ENCODE measurements around the gene SEMA4C. TPM values are rescaled to one million over a fixed set of nuclear protein-coding genes. Genes with fewer than 3 reads are reported as not detected.

SEMA4C gene
- total RNA-seq, 1 donor from 2014 or later, result 58.1 TPM

- no peaks in the 10 kb centered on the region for H3K9me3 Mint-ChIP-seq
- no peak for DNase-seq (ENCODE audit: extremely low spot score, unreplicated experiment)
- H3K27me3 Mint-ChIP-seq, result no peaks in the 10 kb centered on the region
- H3K4me1 Mint-ChIP-seq (ENCODE audit: unreplicated experiment), result peaks cover 15% of the 10 kb centered on the region
- peaks cover 6% of the 10 kb centered on the region for H3K36me3 Mint-ChIP-seq
- TF ChIP-seq, protein P1, sequence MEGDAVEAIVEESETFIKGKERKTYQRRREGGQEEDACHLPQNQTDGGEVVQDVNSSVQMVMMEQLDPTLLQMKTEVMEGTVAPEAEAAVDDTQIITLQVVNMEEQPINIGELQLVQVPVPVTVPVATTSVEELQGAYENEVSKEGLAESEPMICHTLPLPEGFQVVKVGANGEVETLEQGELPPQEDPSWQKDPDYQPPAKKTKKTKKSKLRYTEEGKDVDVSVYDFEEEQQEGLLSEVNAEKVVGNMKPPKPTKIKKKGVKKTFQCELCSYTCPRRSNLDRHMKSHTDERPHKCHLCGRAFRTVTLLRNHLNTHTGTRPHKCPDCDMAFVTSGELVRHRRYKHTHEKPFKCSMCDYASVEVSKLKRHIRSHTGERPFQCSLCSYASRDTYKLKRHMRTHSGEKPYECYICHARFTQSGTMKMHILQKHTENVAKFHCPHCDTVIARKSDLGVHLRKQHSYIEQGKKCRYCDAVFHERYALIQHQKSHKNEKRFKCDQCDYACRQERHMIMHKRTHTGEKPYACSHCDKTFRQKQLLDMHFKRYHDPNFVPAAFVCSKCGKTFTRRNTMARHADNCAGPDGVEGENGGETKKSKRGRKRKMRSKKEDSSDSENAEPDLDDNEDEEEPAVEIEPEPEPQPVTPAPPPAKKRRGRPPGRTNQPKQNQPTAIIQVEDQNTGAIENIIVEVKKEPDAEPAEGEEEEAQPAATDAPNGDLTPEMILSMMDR (conservative IDR thresholded peaks at IDR 0.05), result no peak
- H3K4me3 Mint-ChIP-seq, result no peak overlapping the region
- no peak overlapping the region for H3K27ac Mint-ChIP-seq
Observed at GRCh38 chr2:96826546-96827278, 43.2 kb downstream of the SEMA4C start.

DNA sequence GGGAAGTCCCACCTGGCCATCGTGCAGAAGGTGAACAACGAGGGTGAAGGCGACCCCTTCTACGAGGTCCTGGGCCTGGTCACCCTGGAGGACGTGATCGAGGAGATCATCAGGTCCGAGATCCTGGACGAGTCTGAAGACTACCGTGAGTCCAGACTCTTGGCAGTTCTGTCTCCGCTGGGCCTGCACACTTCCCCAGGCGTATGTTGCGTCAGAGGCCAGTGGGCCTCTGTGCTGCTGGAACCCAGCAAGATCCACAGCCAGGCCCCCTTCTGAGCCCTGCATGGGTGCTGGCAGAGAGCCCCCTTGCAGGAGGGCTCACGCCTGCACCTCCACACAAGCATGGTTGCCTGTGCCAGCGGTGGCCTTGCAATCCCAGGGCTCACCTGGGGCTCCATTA is 44.8 kb downstream of the SEMA4C start:
- Mint-ChIP-seq H3K4me1 (ENCODE audit: unreplicated experiment) (peaks cover 23% of the 10 kb centered on the region), H3K27me3 (no peaks in the 10 kb centered on the region), H3K36me3 (peaks cover 6% of the 10 kb centered on the region), H3K4me3 (no peak overlapping the region), H3K27ac (no peak overlapping the region), H3K9me3 (no peaks in the 10 kb centered on the region)
- DNase-seq (ENCODE audit: extremely low spot score, unreplicated experiment), result no peak
- TF ChIP-seq, protein P1 (conservative IDR thresholded peaks at IDR 0.05), result no peak

- no peaks in the 10 kb centered on the region for H3K27me3 Mint-ChIP-seq
- peaks cover 31% of the 10 kb centered on the region for H3K4me1 Mint-ChIP-seq (ENCODE audit: unreplicated experiment)
- no peak for DNase-seq (ENCODE audit: extremely low spot score, unreplicated experiment)
- no peaks in the 10 kb centered on the region for H3K9me3 Mint-ChIP-seq
- H3K27ac Mint-ChIP-seq, result no peak overlapping the region
- TF ChIP-seq, protein P1 (conservative IDR thresholded peaks at IDR 0.05), result no peak
- no peak overlapping the region for H3K4me3 Mint-ChIP-seq
- peaks cover 14% of the 10 kb centered on the region for H3K36me3 Mint-ChIP-seq
Observed at GRCh38 chr2:96824079-96824870, 45.6 kb downstream of the SEMA4C start.

DNA sequence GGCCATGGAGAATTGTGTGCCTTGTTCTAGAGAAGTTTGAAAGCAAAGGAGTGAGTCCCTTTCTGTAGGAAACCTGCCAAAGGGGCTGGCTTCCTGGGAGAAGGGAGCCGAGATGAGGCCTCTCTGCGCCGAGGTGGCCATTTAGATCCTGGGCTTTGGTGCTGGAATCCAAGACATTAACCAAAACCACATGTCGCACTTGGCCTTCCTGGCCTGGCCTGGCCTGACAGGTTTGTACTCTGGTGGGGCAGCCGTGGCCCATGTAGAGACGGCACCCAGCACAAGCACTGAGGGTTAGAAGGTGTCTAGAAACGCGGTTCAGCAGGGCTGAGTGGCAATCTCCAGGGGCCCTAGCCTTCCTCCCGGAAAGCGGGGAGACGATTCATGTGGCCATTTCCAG is 46.7 kb downstream of the SEMA4C start:
- TF ChIP-seq, protein P1 (conservative IDR thresholded peaks at IDR 0.05), result no peak
- DNase-seq (ENCODE audit: extremely low spot score, unreplicated experiment), result no peak
- Mint-ChIP-seq H3K4me1 (ENCODE audit: unreplicated experiment) (peaks cover 42% of the 10 kb centered on the region), H3K9me3 (no peaks in the 10 kb centered on the region), H3K4me3 (no peak overlapping the region), H3K27me3 (no peaks in the 10 kb centered on the region), H3K27ac (no peak overlapping the region), H3K36me3 (peaks cover 16% of the 10 kb centered on the region)

GRCh38 chr2:96822786-96823185 is 47.1 kb downstream of the SEMA4C start:
- TF ChIP-seq, protein P1 (conservative IDR thresholded peaks at IDR 0.05), result no peak
- Mint-ChIP-seq H3K27ac (no peak overlapping the region), H3K36me3 (peaks cover 16% of the 10 kb centered on the region), H3K27me3 (no peaks in the 10 kb centered on the region), H3K9me3 (no peaks in the 10 kb centered on the region), H3K4me3 (no peak overlapping the region), H3K4me1 (ENCODE audit: unreplicated experiment) (peaks cover 46% of the 10 kb centered on the region)
- DNase-seq (ENCODE audit: extremely low spot score, unreplicated experiment), result no peak

Measured in type B pancreatic cell (in vitro differentiated cells).